Left lung (tissue), 10 donors: ENCODE measurements around the gene TIMM23. TPM values are rescaled to one million over a fixed set of nuclear protein-coding genes. Genes with fewer than 3 reads are reported as not detected.
A peak's percentile ranks its signal among the peaks of the same experiment; 100 is the strongest.

Source experiments
- ATAC-seq: fragments of 200-7000 bp; cut with Tn5 transposase; one replicate; pipeline ENCODE4 v1.9.1; 2020; ENCODE audit warnings: moderate library complexity
- DNase-seq, 4 donors: peaks; one replicate each; pipeline ENCODE4 v3.0.0-alpha.2; 2013 to 2020
- H3K27ac ChIP-seq, 2 donors: fragments of 200-600 bp; sonication (generic) in 1 of 2; one replicate each; pipeline versions ENCODE4 v1.5.0 to v1.8.0; 2020 to 2021
- H3K27me3 ChIP-seq, 2 donors: fragments of 200-600 bp; sonication (generic) in 1 of 2; one replicate each; pipeline versions ENCODE4 v1.5.0 to v1.8.0; 2020 to 2021
- H3K36me3 ChIP-seq, 2 donors: fragments of 200-600 bp; sonication (generic) in 1 of 2; one replicate each; pipeline versions ENCODE4 v1.5.0 to v1.8.0; 2020 to 2021
- H3K4me1 ChIP-seq, 2 donors: fragments of 200-600 bp; one replicate each; pipeline ENCODE4 v1.8.0; 2021
- H3K4me3 ChIP-seq, 2 donors: fragments of 200-600 bp; sonication (generic) in 1 of 2; one replicate each; pipeline versions ENCODE4 v1.5.0 to v1.8.0; 2020 to 2021; ENCODE audit warnings: mild to moderate bottlenecking in 1 of 2
- H3K9me3 ChIP-seq, 2 donors: fragments of 200-600 bp; sonication (generic) in 1 of 2; one replicate each; pipeline versions ENCODE4 v1.5.0 to v1.8.0; 2020 to 2021
- intact Hi-C, 2 donors: fragments of 100-400 bp; cut with DNase I; formaldehyde crosslinking; loops; one replicate each; pipeline versions ENCODE4 v1.11.2 to v1.14.2; 2022
- polyA plus RNA-seq, 6 donors: library from polyadenylated mRNA; unstranded; fragments of 120-200 nt; gene quantifications; one replicate each; pipeline ENCODE4 v1.2.1, GENCODE V29; 2013; ENCODE audit not compliant: insufficient read length in 6 of 6
- total RNA-seq, 2 donors: library from RNA; stranded (reverse); fragmentation: NEBNext Ultra II Directional; extraction: Animal tissue kit (Norgen Biotek cat#: 25700); gene quantifications; one replicate each; pipeline ENCODE4 v1.2.1, GENCODE V29; 2021
- TF ChIP-seq, protein P1 (sequence below), 2 donors: fragments of 200-600 bp; sonication (generic) in 1 of 2; IDR thresholded peaks; one replicate each; pipeline versions ENCODE4 v1.5.0 to v1.8.0; 2021; ENCODE audit warnings: antibody characterized with exemption in 2 of 2
- donor health status: DM: no; HTN: yes; CAD: no.
- donor health status: DM: no; HTN: no; CAD: no.

Gene TIMM23
- total and polyA plus RNA-seq, 8 donors: 42.8 to 50.1 (median 45.0) TPM

DNA sequence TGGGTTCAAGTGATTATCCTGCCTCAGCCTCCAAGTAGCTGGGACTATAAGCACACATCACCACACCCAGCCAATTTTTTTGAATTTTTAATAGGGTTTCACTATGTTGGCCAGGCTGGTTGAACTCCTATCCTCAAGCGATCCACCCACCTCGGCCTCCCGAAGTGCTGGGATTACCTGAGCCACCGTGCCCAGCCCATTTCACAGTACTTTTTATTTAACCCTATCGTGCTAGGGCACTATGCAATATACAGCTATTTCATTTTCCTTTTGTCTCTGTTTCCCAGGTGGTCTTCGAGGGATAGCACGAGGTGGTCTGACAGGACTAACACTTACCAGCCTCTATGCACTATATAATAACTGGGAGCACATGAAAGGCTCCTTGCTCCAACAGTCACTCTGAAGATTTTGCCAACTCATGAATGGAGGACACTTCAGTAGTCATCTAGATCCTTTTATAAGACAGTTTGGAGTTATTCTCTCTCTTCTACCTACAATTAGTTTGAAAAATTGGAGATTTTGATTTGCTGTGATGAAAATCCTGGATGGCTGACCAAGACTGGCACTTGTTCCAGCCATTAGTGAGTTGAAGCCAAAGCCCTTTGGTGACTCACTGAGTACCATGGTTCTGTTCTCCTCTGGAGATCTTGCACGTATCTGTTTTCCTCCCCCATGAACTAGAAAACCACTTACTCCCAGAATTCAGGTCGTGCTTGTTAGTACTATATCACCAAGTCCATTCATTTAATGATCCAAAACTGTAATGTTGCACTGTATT is 30.8 kb downstream of the TIMM23 start:
- Histone ChIP-seq H3K27ac (no peak overlapping the region), H3K36me3 (peaks cover 0 to 91% of the 10 kb centered on the region in 2 donors), H3K27me3 (no peaks in the 10 kb centered on the region), H3K4me1 (peaks cover 0 to 3% of the 10 kb centered on the region in 2 donors), H3K9me3 (no peaks in the 10 kb centered on the region), H3K4me3 (no peak overlapping the region)
- ATAC-seq (no peak), DNase-seq (no peak)
- TF ChIP-seq, protein P1, sequence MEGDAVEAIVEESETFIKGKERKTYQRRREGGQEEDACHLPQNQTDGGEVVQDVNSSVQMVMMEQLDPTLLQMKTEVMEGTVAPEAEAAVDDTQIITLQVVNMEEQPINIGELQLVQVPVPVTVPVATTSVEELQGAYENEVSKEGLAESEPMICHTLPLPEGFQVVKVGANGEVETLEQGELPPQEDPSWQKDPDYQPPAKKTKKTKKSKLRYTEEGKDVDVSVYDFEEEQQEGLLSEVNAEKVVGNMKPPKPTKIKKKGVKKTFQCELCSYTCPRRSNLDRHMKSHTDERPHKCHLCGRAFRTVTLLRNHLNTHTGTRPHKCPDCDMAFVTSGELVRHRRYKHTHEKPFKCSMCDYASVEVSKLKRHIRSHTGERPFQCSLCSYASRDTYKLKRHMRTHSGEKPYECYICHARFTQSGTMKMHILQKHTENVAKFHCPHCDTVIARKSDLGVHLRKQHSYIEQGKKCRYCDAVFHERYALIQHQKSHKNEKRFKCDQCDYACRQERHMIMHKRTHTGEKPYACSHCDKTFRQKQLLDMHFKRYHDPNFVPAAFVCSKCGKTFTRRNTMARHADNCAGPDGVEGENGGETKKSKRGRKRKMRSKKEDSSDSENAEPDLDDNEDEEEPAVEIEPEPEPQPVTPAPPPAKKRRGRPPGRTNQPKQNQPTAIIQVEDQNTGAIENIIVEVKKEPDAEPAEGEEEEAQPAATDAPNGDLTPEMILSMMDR (IDR thresholded peaks at IDR 0.05): no peak
- intact Hi-C loops: no loop called here

- intact Hi-C loops: no loop called here
- no peak overlapping the region for H3K27ac ChIP-seq
- DNase-seq (no peak), ATAC-seq (no peak)
- H3K36me3 ChIP-seq: peaks cover 0 to 98% of the 10 kb centered on the region in 2 donors
- H3K27me3 ChIP-seq: no peaks in the 10 kb centered on the region
- H3K4me1 ChIP-seq: peaks cover 0 to 17% of the 10 kb centered on the region in 2 donors
- H3K4me3 ChIP-seq: no peak overlapping the region
- TF ChIP-seq, protein P1 (IDR thresholded peaks at IDR 0.05): no peak
- no peaks in the 10 kb centered on the region for H3K9me3 ChIP-seq
Observed at GRCh38 chr10:46004963-46005362, 32.7 kb downstream of the TIMM23 start.

- peaks cover 0 to 21% of the 10 kb centered on the region in 2 donors for H3K4me1 ChIP-seq
- H3K27me3 ChIP-seq: no peaks in the 10 kb centered on the region
- DNase-seq: no peak
- H3K27ac ChIP-seq: no peak overlapping the region
- no peak for ATAC-seq
- intact Hi-C loops: no loop called here
- H3K4me3 ChIP-seq: no peak overlapping the region
- TF ChIP-seq, protein P1 (IDR thresholded peaks at IDR 0.05): no peak
- H3K36me3 ChIP-seq: peaks cover 0 to 98% of the 10 kb centered on the region in 2 donors
- no peaks in the 10 kb centered on the region for H3K9me3 ChIP-seq
Observed at GRCh38 chr10:46005383-46005782, 33.1 kb downstream of the TIMM23 start.

DNA sequence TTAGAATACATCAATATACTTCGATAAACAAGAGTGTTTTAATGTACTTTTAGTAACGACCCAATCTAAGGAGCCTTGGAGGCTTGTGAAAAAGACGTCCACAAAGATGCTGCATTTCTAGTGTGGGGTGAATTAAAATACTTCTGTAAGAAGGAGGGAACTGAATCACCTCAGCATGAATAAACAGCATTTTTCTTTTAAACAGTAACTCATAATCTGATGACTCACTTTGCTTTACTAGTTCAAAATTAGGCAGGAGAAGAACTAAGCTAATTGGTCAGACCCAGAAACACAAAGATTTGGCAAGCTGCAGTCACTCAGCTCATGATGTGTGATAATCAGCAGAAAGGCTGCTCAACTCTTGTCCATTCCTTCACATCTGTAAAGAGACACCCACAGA is 33.9 kb downstream of the TIMM23 start:
- TF ChIP-seq, protein P1 (IDR thresholded peaks at IDR 0.05): no peak
- Histone ChIP-seq H3K27ac (no peak overlapping the region), H3K9me3 (no peaks in the 10 kb centered on the region), H3K27me3 (no peaks in the 10 kb centered on the region), H3K36me3 (peaks cover 0 to 100% of the 10 kb centered on the region in 2 donors), H3K4me1 (peaks cover 0 to 22% of the 10 kb centered on the region in 2 donors), H3K4me3 (no peak overlapping the region)
- intact Hi-C loops: no loop called here
- ATAC-seq: peak; percentile 26
- no peak for DNase-seq

GRCh38 chr10:46012746-46013145 is 40.5 kb downstream of the TIMM23 start:
- peaks cover 0 to 88% of the 10 kb centered on the region in 2 donors for H3K36me3 ChIP-seq
- DNase-seq (no peak), ATAC-seq (no peak)
- peaks cover 0 to 48% of the 10 kb centered on the region in 2 donors for H3K4me1 ChIP-seq
- no peaks in the 10 kb centered on the region for H3K9me3 ChIP-seq
- no peak overlapping the region for H3K4me3 ChIP-seq
- H3K27me3 ChIP-seq: no peaks in the 10 kb centered on the region
- no peak overlapping the region for H3K27ac ChIP-seq
- intact Hi-C loops: no loop called here
- TF ChIP-seq, protein P1 (IDR thresholded peaks at IDR 0.05): no peak
